Activated CD4-positive, alpha-beta T cell treated with anti-CD3 and anti-CD28 coated beads, Interleukin-2, amount 50 U/mL, for 16 hours (primary cell): ENCODE measurements around the gene VWC2.
"Not testable (repeated sequence)": the region's sequence is repeated elsewhere in the genome, so short reads cannot be mapped to it uniquely, and the experiment has no call there.

Experiments used
- DNase-seq: peaks from one replicate; pipeline ENCODE4 v3.0.0-alpha.2; 2020

VWC2 gene

DNA sequence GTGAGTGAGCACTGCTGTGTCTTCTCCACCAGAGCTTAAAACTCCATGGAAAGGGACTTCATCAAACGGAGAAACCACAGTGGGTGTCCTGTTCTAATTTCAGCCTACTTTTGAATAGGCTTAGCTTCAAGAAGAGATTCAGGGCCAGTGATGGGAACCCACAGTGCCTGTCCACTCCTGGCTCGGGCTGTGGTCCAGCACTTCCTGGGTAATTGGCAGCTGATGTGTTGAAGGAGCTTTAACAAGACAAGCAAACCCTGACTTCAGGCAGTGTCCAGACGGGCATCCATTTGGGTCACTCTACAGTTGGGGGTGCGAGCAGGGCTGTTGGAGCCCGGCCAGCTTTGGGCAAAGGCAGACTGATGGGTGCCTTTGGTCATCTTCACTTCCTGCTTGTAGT is 14.5 kb downstream of the VWC2 start:
- no peak for DNase-seq

DNA sequence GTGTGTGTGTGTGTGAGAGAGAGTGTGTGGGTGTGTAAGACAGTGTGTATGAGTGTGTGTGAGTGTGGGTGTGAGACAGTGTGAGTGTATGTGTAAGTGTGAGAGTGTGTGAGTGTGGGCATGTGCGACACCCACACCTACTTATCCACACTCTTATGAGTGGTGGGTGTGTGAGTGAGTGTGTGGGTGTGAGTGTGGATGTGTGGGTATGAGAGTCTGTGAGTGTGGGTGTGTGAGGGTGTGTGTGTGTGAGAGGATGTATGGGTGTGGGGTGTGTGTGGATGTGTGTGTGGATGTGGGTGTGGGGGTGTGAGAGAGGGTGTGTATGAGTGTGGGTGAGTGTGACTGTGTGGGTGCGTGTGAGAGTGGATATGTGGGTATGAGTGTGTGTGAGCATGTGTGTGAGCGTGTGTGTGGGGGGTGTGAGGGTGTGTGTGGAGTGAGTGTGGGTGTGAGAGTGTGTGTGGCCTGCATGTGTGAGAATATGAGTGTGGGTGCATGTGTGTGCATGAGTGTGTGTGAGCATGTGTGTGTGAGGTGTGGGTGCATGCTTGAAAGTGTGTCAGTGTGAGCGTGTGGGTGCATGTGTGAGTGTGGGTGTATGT is 15.1 kb downstream of the VWC2 start:
- DNase-seq: no peak

DNA sequence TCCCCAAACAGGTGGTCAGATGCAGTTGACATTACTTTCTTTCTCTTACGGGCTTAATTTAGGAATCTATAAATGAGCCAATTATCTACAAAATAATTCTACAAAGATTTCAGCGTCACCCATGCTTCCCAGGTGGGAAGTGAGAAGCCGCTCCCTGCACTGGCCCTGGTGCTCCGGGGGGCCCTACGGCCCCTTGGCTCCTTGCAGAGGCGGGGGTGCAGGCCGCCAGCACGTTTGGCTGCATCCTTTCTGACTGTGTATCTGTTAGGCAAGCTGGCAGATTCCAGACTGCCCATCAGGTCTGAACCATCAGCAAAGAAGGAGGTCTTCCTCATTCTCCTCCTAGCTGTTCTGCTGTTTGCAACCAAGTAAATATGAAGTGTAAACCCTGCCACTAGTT is 16.3 kb downstream of the VWC2 start:
- no peak for DNase-seq

DNA sequence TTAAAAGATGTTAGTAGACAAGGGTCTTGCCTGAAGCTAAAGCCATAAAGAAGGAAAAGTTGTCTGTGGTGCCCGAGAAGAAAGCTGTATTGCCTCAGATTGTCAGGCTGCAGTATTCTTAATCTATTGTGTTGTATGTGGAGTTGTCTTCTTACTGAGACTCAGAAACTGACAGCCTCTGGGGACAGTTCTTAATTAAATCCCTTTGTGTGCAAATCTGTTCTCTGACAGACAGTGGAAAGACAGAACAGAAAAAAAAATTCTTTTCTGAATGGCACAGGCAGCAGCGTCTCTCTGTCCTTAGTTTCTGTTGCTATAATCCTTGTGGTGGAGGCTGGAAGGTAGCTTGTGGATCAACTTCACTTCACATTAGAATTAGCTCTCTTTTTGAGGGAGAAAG is 16.8 kb downstream of the VWC2 start:
- no peak for DNase-seq

DNA sequence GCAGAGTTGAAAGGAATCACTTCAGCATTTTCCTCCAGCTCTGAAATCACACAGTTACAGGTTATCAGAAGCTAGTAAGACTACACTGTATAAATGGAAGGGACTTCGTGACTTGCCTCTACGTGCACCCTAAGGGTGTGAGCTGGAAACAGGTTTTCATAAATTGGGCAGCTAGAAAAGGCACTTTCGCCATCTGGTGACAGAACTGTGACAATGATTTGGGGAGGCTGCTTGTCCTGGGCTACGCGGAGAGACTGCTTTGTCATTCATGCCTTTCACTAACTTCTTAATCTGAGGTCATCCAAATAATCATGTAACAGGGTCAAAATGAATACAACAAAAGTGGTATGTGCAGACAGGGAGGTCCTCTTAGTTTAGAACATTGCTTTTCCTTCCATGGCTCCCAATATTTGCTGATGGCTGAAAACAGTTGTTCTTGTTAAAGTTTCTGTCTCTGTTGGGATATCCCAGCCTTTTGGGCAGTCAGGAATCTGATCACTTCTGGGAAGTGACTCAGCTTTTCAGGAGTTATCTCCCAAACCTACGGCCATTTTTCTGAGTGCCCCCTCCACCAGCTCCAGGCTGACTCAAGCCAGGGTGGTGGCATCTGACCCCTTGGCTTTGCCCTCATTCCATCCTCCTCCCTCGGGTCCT is 17.8 kb downstream of the VWC2 start:
- peak; percentile 33 for DNase-seq

DNA sequence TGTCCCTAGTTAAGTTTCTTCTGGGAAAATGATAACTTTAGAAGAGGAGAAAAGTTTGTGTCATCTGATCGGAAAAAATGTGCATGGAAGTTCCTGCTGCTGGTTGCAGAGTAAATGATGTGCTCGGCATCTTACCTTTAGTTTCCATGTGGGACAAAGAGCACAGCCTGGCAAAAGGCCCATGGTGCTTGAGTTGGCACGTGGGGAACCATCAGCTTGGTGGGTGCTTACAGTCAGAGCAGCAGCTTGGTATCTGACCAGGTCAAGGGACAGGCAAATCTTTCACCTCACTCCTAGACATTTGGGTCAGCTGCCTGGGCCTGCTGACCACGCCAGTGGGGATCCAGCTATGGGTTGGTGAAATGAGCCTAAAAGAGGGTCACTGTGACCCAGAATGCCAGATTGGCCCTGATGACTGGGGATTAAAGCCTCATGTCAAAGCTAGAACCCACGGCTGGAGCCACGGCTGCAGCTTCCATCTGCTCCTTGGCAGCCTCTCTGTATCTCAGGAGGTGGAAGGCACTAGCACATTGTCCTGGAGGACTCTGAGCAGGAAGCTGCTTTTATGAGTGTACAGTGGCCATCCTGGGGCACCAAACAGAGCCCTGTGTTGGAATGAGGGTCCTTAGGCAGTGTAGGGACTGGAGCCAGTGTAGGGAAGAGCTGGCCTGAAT is 24.7 kb downstream of the VWC2 start:
- DNase-seq: no peak

DNA sequence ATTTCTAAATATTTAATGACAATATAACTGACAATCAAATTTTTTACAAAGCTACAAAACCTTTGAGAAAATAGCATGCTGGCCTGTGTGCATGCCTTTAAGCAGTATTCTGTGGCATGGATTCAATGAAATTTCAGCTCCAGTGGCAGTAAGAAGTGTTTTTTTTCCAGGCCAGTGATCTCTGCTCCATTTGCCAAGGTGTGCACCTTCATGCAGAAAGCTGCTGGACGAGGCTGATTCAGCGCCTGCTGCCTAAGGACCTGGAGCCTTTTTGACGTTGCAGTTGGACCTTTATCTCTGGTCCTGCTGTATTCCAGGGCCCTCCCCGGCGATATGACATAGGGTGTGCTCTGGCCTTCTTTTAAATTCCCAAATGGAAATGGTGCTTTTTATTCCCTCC is 26.6 kb downstream of the VWC2 start:
- no peak for DNase-seq

DNA sequence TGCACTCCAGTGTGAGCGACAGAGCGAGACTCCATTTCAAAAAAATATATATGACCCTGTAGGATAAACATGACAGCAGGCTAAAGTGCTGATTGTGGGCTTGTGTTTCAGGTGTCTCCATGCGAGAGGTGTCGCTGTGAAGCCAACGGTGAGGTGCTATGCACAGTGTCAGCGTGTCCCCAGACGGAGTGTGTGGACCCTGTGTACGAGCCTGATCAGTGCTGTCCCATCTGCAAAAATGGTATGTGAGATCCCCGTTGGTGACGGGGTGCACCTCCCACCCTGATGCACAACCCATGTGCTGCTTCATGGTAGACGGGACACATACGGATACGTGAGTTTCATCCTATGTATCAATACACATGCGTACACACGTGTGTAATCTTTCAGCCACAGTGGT is 29.2 kb downstream of the VWC2 start:
- DNase-seq: no peak

DNA sequence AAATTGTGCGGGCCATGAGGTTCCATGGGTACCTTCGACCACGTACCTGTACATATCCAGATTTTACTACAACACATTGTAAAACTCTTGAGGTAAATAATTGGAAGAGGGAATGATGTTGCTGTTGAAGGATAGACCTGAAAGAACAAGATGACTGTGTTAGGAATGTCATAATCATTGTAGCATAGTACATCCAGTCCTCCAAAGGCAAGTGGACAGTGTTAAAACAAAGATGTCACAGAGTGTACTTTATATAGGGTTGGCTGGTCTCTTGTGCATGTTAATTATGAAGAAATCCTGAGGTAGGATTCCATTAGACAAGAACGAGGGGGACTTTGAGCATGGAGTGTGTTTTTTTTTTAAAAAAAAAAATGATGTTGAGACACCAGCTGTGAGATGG is 30.4 kb downstream of the VWC2 start:
- DNase-seq: no peak

DNA sequence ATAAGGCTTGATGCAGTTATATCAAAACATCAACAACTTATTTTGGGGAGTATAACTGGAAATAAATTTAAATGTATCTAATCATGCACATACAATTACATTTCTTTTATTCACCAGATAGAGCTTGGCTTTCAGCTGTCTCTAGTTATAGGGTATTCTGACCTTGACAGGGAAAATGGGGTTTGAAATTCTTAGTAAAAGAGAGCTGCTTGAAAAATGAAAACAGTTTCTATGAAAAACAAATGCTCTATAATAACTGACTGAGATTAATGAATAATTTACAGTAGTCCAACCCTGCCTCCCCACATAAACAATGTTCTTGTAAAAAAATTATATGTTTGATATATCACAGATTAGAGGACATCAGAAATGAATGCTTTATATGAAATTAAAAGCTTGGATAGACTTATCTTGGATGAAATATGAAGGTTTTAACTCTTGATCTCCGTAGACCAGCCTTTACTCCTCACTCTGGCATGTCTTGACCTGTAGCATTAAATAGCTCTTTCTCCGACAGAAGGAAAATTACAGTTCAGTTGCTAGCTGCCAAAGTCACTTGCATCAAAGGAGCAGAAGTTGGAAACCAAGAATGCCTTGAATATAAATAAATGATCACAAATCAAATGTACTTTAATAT is 32.1 kb downstream of the VWC2 start:
- DNase-seq: no peak

DNA sequence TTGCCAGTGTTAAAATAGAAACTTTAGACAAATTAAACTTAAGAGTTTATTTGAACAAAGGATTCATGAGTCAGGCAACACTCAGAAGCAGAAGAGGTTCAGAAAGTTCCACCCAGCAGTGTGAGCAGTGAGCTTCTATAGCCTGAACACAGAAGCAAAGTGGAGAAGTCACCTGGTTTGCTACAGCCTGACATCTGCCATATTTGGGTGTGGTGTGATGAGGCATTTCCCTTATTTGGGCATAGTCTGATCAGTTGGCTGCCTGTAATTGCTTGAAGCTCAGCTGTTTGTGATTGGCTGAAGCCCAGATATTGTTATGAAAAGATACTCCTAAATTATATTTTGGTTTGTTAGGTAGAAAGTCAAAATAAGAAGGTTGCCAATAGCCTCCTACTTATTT is 39.1 kb downstream of the VWC2 start:
- no peak for DNase-seq

DNA sequence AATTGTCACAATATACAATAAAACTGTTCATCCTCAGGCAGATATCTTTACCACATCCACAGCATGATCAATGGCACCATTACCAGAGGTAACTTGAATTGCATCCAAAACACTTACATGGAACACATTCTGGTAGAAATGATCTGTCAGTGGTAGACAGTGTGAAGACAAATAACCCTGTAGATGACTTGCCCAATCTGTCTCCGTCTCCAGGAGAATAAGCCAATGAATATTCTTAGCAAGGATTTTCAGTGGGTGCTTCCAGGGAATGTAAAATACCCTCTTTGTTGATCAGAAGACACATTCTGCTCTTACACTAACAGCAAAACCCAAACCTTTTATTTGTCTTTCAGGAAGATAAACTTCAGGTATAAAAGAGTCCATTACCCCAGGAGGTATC is 43.8 kb downstream of the VWC2 start:
- no peak for DNase-seq

DNA sequence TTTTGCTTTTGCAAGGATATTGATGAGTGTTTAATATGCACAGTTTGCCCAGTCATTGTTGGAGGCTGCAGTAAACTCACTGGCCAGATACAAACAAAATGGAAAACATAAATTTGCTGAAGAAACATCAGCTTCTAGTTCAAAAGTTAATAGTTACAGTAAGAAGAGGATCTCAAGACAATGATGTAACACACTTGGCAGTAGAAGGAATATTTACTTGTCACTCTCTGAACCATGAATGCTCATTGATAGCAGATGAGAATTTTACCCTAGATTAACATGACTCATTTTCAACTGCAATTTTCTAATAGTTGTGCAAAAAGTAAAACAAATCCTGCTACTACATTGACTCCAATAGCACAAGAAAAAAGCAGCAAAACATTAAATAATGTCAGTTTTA is 47.7 kb downstream of the VWC2 start:
- DNase-seq: no peak

DNA sequence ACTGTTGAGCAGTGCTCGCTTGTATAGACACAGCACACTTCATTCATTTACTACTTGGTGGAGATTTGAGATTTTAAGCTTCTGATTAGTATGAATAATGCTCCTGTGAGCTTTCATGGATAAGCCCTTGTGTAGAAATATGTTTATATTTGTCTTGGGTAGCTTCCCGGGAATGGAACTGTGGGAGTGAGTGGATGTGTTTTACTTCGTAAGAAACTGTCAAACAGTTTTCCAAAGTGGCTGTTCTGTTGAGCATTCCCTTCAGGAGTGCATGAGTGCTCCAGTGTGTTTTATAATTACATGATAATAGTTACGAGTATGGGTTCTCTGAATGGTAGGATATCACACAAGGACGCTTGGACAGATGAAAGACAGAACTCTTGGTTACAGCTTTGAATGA is 49.4 kb downstream of the VWC2 start:
- no peak for DNase-seq

DNA sequence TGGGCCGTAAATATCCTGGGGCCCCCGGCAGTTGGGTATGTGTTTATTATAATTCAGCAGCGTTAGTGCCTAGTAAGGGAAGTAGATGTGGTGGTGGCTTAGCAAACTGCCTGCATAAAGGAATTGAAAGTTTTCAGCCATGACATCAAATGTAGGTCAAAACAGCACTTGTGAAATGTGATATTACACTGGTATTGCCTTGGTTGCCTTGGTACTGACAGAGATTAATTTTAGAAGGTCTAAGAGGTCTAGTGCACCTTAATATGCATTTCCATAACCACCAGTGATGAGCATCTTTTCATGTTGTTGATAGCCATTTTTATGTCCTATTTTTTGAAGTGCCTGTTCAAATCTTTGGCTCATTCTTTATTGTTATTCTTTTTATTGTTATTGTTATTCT is 50.1 kb downstream of the VWC2 start:
- no peak for DNase-seq

DNA sequence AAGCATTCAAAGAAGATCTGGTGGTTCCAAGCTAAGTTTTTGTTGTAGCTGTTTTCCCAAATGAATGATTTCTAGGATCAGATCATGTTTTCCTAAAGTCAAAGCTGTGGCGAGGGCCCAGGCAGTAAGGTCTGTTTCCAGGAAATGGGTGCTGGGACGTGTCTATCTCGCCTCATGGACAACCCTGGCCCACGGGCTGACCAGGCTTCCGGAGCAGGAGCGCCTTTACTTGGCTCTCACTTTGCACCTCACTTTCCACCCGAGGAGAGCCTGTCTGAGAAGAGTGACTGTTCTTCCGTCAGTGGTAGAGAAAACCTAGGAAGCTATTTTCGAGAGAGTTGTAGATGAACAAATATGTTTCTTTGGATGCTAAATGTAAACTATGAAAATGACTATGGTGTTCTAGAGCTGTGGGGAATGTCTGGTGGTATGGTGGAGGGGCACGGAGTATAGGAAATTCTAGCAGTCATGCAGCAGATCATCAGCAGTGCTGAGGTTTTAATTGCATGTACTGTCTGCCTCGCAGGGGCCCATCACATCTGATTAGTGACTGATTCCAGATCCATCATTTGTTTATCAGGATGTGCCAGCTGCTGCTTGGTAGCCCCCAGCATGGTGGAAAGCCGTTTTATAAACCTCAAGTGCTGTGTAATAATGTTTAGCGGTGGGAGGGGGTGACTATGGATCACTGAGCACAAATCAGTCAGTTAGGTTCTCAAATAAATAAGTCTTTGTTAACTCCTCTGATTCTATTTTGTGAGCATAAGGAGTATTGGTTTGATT is 66.6 kb downstream of the VWC2 start:
- DNase-seq: no peak

DNA sequence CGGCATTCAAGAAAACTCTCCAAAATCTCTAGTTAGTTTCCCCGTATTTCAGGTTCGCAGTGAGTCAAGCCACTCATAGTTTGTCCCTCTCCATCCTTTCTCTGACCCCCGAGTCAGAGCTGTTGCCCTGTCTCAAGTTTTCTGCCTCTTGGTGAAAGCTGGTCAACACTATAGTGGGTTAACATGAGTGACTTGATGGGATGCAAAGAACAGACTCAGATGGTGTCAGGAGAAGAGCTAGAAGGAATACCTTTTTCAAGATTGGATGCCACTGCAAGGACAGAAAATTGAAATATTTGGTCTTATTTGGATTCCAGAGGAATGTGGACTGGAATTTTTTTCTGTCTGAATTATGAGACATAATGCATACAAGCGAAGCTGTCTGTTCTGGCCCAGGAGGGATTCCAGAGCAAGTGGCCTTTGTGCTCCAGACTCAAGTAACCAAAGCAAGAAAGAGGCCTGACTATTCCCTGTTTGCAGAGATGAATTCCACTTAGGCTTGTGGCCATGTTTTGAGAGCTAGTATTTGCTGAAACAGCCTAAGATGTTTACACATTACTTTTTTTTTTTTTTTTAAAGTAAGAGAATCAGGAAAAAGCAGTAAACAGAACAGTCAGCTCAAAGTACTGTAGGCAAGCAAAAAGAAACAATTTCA is 67.4 kb downstream of the VWC2 start:
- no peak for DNase-seq

DNA sequence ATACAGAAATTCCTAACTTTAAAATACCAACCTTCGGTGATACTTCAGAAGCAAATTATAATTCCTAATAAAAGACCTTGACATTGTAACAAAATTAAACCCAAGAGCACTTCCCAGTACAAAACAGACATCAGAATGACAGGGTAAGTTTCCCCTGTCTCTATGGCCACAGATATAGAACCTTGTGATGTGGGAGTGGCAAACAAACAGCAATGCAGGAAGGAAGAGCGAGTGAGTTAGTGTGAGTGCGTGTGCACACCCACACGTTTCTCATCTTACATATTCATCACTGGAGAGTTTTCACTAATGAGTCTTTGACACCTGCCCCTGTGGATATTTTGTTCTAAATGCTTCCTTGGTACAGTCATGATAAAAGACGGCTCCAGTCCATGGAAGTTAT is 72.2 kb downstream of the VWC2 start:
- DNase-seq: no peak

DNA sequence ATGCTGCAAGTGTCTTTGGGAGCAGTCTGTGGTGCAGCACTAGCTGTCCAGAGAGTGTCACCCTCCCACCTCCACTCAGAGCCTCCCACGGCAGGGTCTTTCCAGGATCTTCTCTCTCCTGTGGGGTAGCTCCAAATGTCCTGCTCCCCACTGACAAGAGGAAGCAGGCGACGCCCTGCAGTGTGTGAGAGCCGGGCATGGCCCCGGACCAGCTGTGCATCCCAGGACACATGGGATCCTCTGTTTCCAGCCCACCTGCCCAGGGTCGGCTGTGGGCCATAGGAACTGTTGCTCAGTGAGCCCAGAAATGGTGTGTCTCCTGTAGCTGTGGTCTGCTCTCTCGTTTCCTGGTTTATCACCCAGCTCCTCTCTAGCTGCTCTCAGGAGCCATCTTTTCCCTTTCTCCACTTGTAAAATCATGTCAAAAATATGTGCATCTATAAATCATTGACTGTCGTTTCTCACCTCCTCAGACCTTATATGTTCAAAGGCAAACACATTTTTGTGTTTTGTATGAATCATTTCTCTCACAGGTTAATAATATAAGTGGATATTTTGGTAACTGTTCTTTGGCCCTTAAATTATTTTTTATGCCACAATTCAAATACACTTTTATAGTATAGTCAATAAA is 74.9 kb downstream of the VWC2 start:
- no peak for DNase-seq

DNA sequence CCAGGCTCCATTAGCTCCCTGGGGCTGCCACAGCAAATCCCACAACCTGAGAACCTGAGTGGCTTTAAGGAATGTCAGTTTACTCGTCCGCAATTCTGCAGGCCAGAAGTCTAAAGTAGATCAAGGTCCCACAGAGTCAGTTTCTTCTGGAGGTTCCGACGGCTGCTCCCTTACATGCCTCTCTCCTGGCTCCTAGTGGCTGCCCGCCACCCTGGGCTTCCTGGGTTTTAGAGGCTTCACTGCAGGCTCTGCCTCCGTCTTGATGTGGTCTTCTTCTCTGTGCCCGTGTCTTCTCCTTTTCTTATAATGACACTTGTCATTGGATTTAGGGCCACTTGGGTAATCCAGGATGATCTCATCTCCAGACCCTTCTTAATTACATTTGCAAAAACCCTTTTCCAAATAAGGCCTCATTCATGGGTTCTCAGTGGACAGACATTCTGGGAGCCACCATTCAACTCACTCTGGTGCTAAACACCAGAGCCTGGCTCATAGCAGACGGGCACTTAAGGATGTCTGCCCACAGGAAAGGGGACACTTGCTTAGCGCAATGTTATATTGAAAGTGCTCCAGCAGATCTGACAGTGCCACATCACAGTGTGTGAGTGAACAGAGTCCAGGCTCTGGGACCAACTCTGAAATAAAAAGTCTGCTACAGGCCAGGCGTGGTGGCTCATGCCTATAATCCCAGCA is 77.6 kb downstream of the VWC2 start:
- no peak for DNase-seq

DNA sequence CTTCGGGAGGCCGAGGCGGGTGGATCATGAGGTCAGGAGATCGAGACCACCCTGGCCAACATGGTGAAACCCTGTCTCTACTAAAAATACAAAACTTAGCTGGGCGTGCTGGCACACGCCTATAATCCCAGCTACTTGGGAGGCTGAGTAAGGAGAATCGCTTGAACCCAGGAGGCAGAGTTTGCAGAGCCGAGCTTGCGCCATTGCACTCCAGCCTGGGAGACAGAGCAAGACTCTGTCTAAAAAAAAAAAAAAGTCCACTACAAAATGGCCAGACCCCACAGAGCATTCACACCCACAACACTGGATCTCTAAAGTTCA is 78.1 kb downstream of the VWC2 start:
- not testable (repeated sequence) for DNase-seq
